Caco-2 (cell line): ENCODE measurements around the gene SPINT1. TPM values are rescaled to one million over a fixed set of nuclear protein-coding genes. Genes with fewer than 3 reads are reported as not detected.

Source experiments
- BruUV-seq: library from RNA; stranded (reverse); fragments of 400-500 nt; replicated peaks from 2 replicates; lab custom pipeline; 2021; lab: Mats Ljungman, UMichigan
- CTCF ChIA-PET: fragments of 300-600 bp; sonication (Branson Sonifier 250); formaldehyde crosslinking; loops from one replicate; lab custom pipeline; 2022; ENCODE audit warnings: antibody characterized with exemption; lab: Charles Lee
- POLR2A ChIA-PET: fragments of 300-600 bp; sonication (Branson Sonifier 250); formaldehyde crosslinking; loops from one replicate; lab custom pipeline; 2022; ENCODE audit warnings: antibody characterized with exemption; lab: Charles Lee
- DNase-seq, 2 experiments: peaks; one replicate each; pipeline versions ENCODE4 v3.0.0 to v3.0.0-alpha.2; 2020 to 2022
- H3K27me3 ChIP-seq: replicated peaks from 2 replicates; pipeline ENCODE4 v1.6.0; 2011; ENCODE audit warnings: low read length; ENCODE audit not compliant: control insufficient read depth, insufficient read depth
- H3K36me3 ChIP-seq: 2 replicates; pipeline ENCODE4 v1.5.1; 2011; ENCODE audit warnings: low read length; ENCODE audit not compliant: control insufficient read depth, insufficient read depth
- H3K4me1 ChIP-seq: fragments of 250-450 bp; sonication (Bioruptor Pico); 2 replicates; pipeline ENCODE4 v1.5.1; 2020; ENCODE audit warnings: mild to moderate bottlenecking
- H3K4me3 ChIP-seq: 2 replicates; pipeline ENCODE4 v1.5.1; 2011; ENCODE audit warnings: low read depth, mild to moderate bottlenecking, control low read depth, low read length
- H3K9me3 ChIP-seq: fragments of 250-450 bp; sonication (Bioruptor Pico); 2 replicates; pipeline ENCODE4 v1.5.1; 2020; ENCODE audit warnings: mild to moderate bottlenecking, moderate library complexity
- H3K27ac Mint-ChIP-seq: one replicate; pipeline ENCODE4 v1.8.0; 2022; ENCODE audit warnings: mixed read lengths; ENCODE audit not compliant: unreplicated experiment
- H3K27me3 Mint-ChIP-seq: one replicate; pipeline ENCODE4 v1.8.0; 2022; ENCODE audit warnings: mixed read lengths; ENCODE audit not compliant: insufficient read depth, unreplicated experiment
- H3K36me3 Mint-ChIP-seq: one replicate; pipeline ENCODE4 v1.8.0; 2022; ENCODE audit warnings: mild to moderate bottlenecking, mixed read lengths; ENCODE audit not compliant: insufficient read depth, unreplicated experiment
- H3K4me1 Mint-ChIP-seq: one replicate; pipeline ENCODE4 v1.8.0; 2022; ENCODE audit warnings: low read depth, mixed read lengths; ENCODE audit not compliant: unreplicated experiment
- H3K4me3 Mint-ChIP-seq: one replicate; pipeline ENCODE4 v1.8.0; 2022; ENCODE audit warnings: mild to moderate bottlenecking, moderate library complexity, mixed read lengths; ENCODE audit not compliant: unreplicated experiment
- H3K9me3 Mint-ChIP-seq: one replicate; pipeline ENCODE4 v1.8.0; 2022; ENCODE audit warnings: mixed read lengths; ENCODE audit not compliant: unreplicated experiment
- CTCF ChIP-seq, 2 experiments: fragments of 200-600 bp in 1 of 2; IDR thresholded peaks; 1 replicate in 1 of 2; 2 replicates in 1 of 2; pipeline versions ENCODE4 v1.5.1 to v1.8.0; 2011 to 2022; ENCODE audit warnings: antibody characterized with exemption in 1 of 2, control low read depth in 1 of 2, inconsistent platforms in 1 of 2, low read depth in 1 of 2, low read length in 1 of 2, mild to moderate bottlenecking in 1 of 2, moderate library complexity in 1 of 2; ENCODE audit not compliant: insufficient read depth in 1 of 2, severe bottlenecking in 1 of 2, unreplicated experiment in 1 of 2
- intact Hi-C: fragments of 100-400 bp; cut with micrococcal nuclease; formaldehyde crosslinking; loops from one replicate; pipeline ENCODE4 v1.10.0; 2022; ENCODE audit not compliant: unreplicated experiment
- total RNA-seq: library from RNA; stranded (reverse); gene quantifications from 2 replicates; pipeline ENCODE4 v1.2.3, GENCODE V29; 2022

SPINT1 gene
- total RNA-seq, 1 experiment from 2014 or later, result 305 TPM

GRCh38 chr15:40826423-40827075 is 17.3 kb upstream of the SPINT1 start:
- peak; percentile 55 to 57 for DNase-seq
- H3K4me1 Mint-ChIP-seq, result peaks cover 37% of the 10 kb centered on the region
- Histone ChIP-seq H3K9me3 (no peaks in the 10 kb centered on the region), H3K27me3 (no peaks in the 10 kb centered on the region), H3K4me1 (peaks cover 59% of the 10 kb centered on the region), H3K36me3 (no peaks in the 10 kb centered on the region), H3K4me3 (no peak overlapping the region)
- H3K27me3 Mint-ChIP-seq, result no peaks in the 10 kb centered on the region
- peak overlapping the region; percentile 65 for H3K27ac Mint-ChIP-seq
- intact Hi-C loops, result loop anchor here (1.0 kb wide), 3 partner anchors 19 to 31 kb away; partner anchors contain the start of genes DNAJC17 and ZFYVE19
- no peaks in the 10 kb centered on the region for H3K9me3 Mint-ChIP-seq
- ChIA-PET POLR2A (interaction anchor here (0.6 to 1.3 kb wide), 4 partner anchors 11 to 102 kb away, joined by 3 to 5 read pairs (median 4); partner anchors contain the start of genes DLL4 and SPINT1), CTCF (interaction anchor here (0.8 to 1.0 kb wide), 2 partner anchors 33 to 47 kb away, joined by 3 to 5 read pairs; partner anchors contain the start of gene RHOV)
- TF ChIP-seq CTCF (IDR thresholded peaks at IDR 0.05; ENCODE audit: insufficient read depth in 1 of 2, low read depth in 1 of 2, low read length in 1 of 2, severe bottlenecking in 1 of 2, unreplicated experiment in 1 of 2), result no peak
- BruUV-seq, result no TSS peak
- peak overlapping the region; percentile 59 for H3K4me3 Mint-ChIP-seq
- no peaks in the 10 kb centered on the region for H3K36me3 Mint-ChIP-seq

GRCh38 chr15:40828447-40829036 is 15.3 kb upstream of the SPINT1 start, which contains the start of gene PPP1R14D:
Gene PPP1R14D, minus strand, starts transcription at chr15:40828708. Its CDS starts 67 bp downstream, at chr15:40828641.
- Histone ChIP-seq H3K27me3 (no peaks in the 10 kb centered on the region), H3K36me3 (no peaks in the 10 kb centered on the region), H3K4me1 (peaks cover 57% of the 10 kb centered on the region), H3K4me3 (no peak within 1 kb of the TSS), H3K9me3 (no peaks in the 10 kb centered on the region)
- H3K27me3 Mint-ChIP-seq, result no peaks in the 10 kb centered on the region
- peaks cover 31% of the 10 kb centered on the region for H3K4me1 Mint-ChIP-seq
- no peak for TF ChIP-seq CTCF (IDR thresholded peaks at IDR 0.05; ENCODE audit: insufficient read depth in 1 of 2, low read depth in 1 of 2, low read length in 1 of 2, severe bottlenecking in 1 of 2, unreplicated experiment in 1 of 2)
- H3K36me3 Mint-ChIP-seq, result peaks cover 8% of the 10 kb centered on the region
- no peak within 1 kb of the TSS for H3K4me3 Mint-ChIP-seq
- BruUV-seq, result no TSS peak
- no peak for DNase-seq
- intact Hi-C loops, result no loop called here
- ChIA-PET CTCF (no interaction called here), POLR2A (interaction anchor here (0.5 to 1.1 kb wide), 2 partner anchors 15 to 23 kb away, joined by 3 to 5 read pairs; partner anchors contain the start of gene SPINT1)
- peak within 1 kb of the TSS; percentile 65 for H3K27ac Mint-ChIP-seq
- no peaks in the 10 kb centered on the region for H3K9me3 Mint-ChIP-seq

DNA sequence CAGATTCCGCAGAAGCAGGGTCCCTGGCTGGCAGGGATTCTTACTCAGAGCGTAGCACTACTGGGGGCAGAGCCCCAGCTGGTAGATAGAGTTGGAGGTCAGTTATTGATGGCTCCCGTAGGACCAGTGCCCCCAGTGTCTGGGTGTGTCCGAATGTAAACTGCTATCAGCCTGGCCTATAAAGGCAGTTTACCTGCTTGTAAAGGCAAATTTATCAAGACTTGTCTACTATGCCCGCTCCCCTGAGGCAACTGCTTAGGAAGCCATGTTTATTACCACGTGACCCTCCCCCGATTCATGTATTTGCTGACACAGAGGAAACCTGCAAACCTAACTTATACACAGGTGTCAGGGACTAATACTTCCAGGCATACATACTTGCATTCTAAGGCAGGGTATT is 14.7 kb upstream of the SPINT1 start:
- POLR2A ChIA-PET, result no interaction called here
- CTCF ChIA-PET, result no interaction called here

More for the DNA sequence above, 14.7 kb upstream of the SPINT1 start:
- Histone ChIP-seq H3K36me3 (no peaks in the 10 kb centered on the region), H3K9me3 (no peaks in the 10 kb centered on the region), H3K4me1 (peaks cover 52% of the 10 kb centered on the region), H3K27me3 (no peaks in the 10 kb centered on the region), H3K4me3 (no peak overlapping the region)
- H3K27me3 Mint-ChIP-seq, result no peaks in the 10 kb centered on the region
- TF ChIP-seq CTCF (IDR thresholded peaks at IDR 0.05; ENCODE audit: insufficient read depth in 1 of 2, low read depth in 1 of 2, low read length in 1 of 2, severe bottlenecking in 1 of 2, unreplicated experiment in 1 of 2), result no peak
- no peaks in the 10 kb centered on the region for H3K9me3 Mint-ChIP-seq
- H3K4me3 Mint-ChIP-seq, result no peak overlapping the region
- no peak for DNase-seq
- H3K27ac Mint-ChIP-seq, result no peak overlapping the region
- peaks cover 8% of the 10 kb centered on the region for H3K36me3 Mint-ChIP-seq
- peaks cover 27% of the 10 kb centered on the region for H3K4me1 Mint-ChIP-seq
- BruUV-seq, result no TSS peak
- intact Hi-C loops, result no loop called here
